Lower leg skin (tissue), 4 donors: Measurements from ENCODE around the gene YTHDF2. TPM values are rescaled to one million over a fixed set of nuclear protein-coding genes. Genes with fewer than 3 reads are reported as not detected.
A peak's percentile ranks its signal among the peaks of the same experiment; 100 is the strongest.

Experiments used
- DNase-seq, 2 donors: peaks; one replicate each; pipeline ENCODE4 v3.0.0-alpha.2; 2019; ENCODE audit warnings: low spot score in 2 of 2
- H3K4me3 ChIP-seq: fragments of 200-600 bp; sonication (generic); 2 replicates; pipeline ENCODE4 v1.5.1; 2017; ENCODE audit warnings: mild to moderate bottlenecking, low read depth; ENCODE audit not compliant: poor library complexity, severe bottlenecking
- CTCF ChIP-seq, 3 donors: fragments of 450-650 bp; IDR thresholded peaks; one replicate each; pipeline ENCODE4 v1.5.1; 2016; ENCODE audit warnings: antibody characterized with exemption in 3 of 3, mild to moderate bottlenecking in 3 of 3, moderate library complexity in 2 of 3
- POLR2A ChIP-seq, 2 donors: fragments of 450-650 bp; IDR thresholded peaks; one replicate each; pipeline ENCODE4 v1.6.1; 2016 to 2017; ENCODE audit warnings: antibody characterized with exemption in 2 of 2, mild to moderate bottlenecking in 1 of 2, moderate library complexity in 1 of 2
- WGBS, 2 donors: methylation state at CpG; one replicate each; pipeline ENCODE4 v1.1.5; 2018; 5-methylcytosine and 5-hydroxymethylcytosine counted together
- intact Hi-C: fragments of 100-400 bp; cut with DNase I; formaldehyde crosslinking; loops from one replicate; pipeline ENCODE4 v1.15.0; 2023; ENCODE audit warnings: low total_unique reads
- total RNA-seq, 4 donors: library from RNA; depleted of rRNA; stranded (reverse); fragments of >200 nt; gene quantifications; one replicate each; pipeline ENCODE4 v1.1.0, GENCODE V29; 2016

The YTHDF2 gene
- total RNA-seq, 4 donors from 2014 or later = 59.6 to 79.9 (median 72.3) TPM

- intact Hi-C loops = loop anchor here (5.0 to 10.0 kb wide), 3 partner anchors 135 to 1638 kb away; partner anchors contain the start of genes RNU11 and TAF12
- no peak for TF ChIP-seq CTCF (IDR thresholded peaks at IDR 0.05)
- no peak for TF ChIP-seq POLR2A (IDR thresholded peaks at IDR 0.05)
- whole genome bisulfite sequencing, 2 donors = 80 to 93% methylated on average over 6 of the region's 6 CpGs
- peak in 1 of 2 donors; percentile 46 for DNase-seq
- H3K4me3 ChIP-seq = no peak overlapping the region
These were observed 43.1 kb downstream of the YTHDF2 start for GRCh38 chr1:28779751-28780408.

GRCh38 chr1:28781305-28781704, 44.6 kb downstream of the YTHDF2 start:
- no peak overlapping the region for H3K4me3 ChIP-seq
- 80 to 85% methylated on average over 11 of the region's 11 CpGs for WGBS, 2 donors
- no peak for TF ChIP-seq POLR2A (IDR thresholded peaks at IDR 0.05)
- no peak for TF ChIP-seq CTCF (IDR thresholded peaks at IDR 0.05)
- intact Hi-C loops = loop anchor here (10.0 kb wide), 1 partner anchor 253 kb away; no protein-coding TSS in a partner anchor
- DNase-seq = no peak

- TF ChIP-seq POLR2A (IDR thresholded peaks at IDR 0.05) (no peak), CTCF (IDR thresholded peaks at IDR 0.05) (no peak)
- intact Hi-C loops = loop anchor here (10.0 kb wide), 1 partner anchor 253 kb away; no protein-coding TSS in a partner anchor
- WGBS, 2 donors = 52 to 56% methylated on average over 3 of the region's 3 CpGs
- no peak for DNase-seq
- no peak overlapping the region for H3K4me3 ChIP-seq
These were observed 45.3 kb downstream of the YTHDF2 start for GRCh38 chr1:28782011-28782410.

- no peak for DNase-seq
- WGBS, 2 donors = 86 to 90% methylated on average over 2 of the region's 2 CpGs
- no peak overlapping the region for H3K4me3 ChIP-seq
- no peak for TF ChIP-seq POLR2A (IDR thresholded peaks at IDR 0.05)
- no peak for TF ChIP-seq CTCF (IDR thresholded peaks at IDR 0.05)
- intact Hi-C loops = loop anchor here (10.0 kb wide), 1 partner anchor 251 kb away; no protein-coding TSS in a partner anchor
These were observed 46.6 kb downstream of the YTHDF2 start for GRCh38 chr1:28783363-28783762.

- intact Hi-C loops = loop anchor here (5.0 to 10.0 kb wide), 2 partner anchors 83 to 245 kb away; no protein-coding TSS in a partner anchor
- WGBS, 2 donors = 90% methylated on average over 9 of the region's 9 CpGs
- no peak for TF ChIP-seq CTCF (IDR thresholded peaks at IDR 0.05)
- no peak for TF ChIP-seq POLR2A (IDR thresholded peaks at IDR 0.05)
These were observed 52.7 kb downstream of the YTHDF2 start for GRCh38 chr1:28789412-28789811.

More at GRCh38 chr1:28789412-28789811, 52.7 kb downstream of the YTHDF2 start:
- no peak for DNase-seq
- no peak overlapping the region for H3K4me3 ChIP-seq
